Measurements from ENCODE around the gene MUSK.

DNA sequence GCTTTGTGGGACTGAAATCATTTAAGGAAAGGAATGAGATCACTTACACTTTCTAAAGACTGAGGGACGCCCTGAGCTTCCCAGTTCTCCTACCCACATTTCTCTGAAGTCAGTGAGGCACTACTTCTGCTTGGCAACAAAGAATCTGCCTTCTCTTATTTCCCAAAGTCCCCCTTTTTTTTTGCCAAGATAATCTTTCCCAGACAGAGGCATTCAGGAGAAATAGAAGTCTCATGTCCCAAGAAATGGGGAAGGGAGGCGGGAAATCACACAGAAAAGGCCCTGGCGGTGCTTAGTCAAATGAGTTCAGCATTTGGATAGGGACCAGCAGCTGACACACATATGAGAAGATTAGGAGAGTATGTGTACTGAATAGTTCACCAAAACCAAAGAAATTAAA, 159.7 kb downstream of the MUSK start:
- no peak for TF ChIP-seq POLR2AphosphoS5 (IDR thresholded peaks at IDR 0.05)
- TF ChIP-seq, protein P1, sequence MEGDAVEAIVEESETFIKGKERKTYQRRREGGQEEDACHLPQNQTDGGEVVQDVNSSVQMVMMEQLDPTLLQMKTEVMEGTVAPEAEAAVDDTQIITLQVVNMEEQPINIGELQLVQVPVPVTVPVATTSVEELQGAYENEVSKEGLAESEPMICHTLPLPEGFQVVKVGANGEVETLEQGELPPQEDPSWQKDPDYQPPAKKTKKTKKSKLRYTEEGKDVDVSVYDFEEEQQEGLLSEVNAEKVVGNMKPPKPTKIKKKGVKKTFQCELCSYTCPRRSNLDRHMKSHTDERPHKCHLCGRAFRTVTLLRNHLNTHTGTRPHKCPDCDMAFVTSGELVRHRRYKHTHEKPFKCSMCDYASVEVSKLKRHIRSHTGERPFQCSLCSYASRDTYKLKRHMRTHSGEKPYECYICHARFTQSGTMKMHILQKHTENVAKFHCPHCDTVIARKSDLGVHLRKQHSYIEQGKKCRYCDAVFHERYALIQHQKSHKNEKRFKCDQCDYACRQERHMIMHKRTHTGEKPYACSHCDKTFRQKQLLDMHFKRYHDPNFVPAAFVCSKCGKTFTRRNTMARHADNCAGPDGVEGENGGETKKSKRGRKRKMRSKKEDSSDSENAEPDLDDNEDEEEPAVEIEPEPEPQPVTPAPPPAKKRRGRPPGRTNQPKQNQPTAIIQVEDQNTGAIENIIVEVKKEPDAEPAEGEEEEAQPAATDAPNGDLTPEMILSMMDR (IDR thresholded peaks at IDR 0.05), result no peak
- no peak for TF ChIP-seq POLR2A (IDR thresholded peaks at IDR 0.05)
